Effector memory CD8-positive, alpha-beta T cell (primary cell): Measurements from ENCODE around the gene GPANK1.

Experiments
- ATAC-seq: fragments of 150-1000 bp; cut with Tn5 transposase; replicated peaks from 2 replicates; pipeline ENCODE4 v1.10.0; 2021; ENCODE audit warnings: mild to moderate bottlenecking, moderate library complexity
- DNase-seq, 3 experiments: peaks; one replicate each; pipeline ENCODE4 v3.0.0; 2021
- H3K27ac Mint-ChIP-seq, 2 donors: one replicate each; pipeline ENCODE4 v1.8.0; 2022; ENCODE audit warnings: mild to moderate bottlenecking in 2 of 2, mixed read lengths in 2 of 2, moderate library complexity in 2 of 2
- H3K27me3 Mint-ChIP-seq, 2 donors: one replicate each; pipeline ENCODE4 v1.8.0; 2022; ENCODE audit warnings: mixed read lengths in 2 of 2
- H3K36me3 Mint-ChIP-seq: one replicate; pipeline ENCODE4 v1.8.0; 2022; ENCODE audit warnings: mild to moderate bottlenecking, moderate library complexity, mixed read lengths; ENCODE audit not compliant: insufficient read depth
- H3K4me1 Mint-ChIP-seq, 2 donors: one replicate each; pipeline ENCODE4 v1.8.0; 2022; ENCODE audit warnings: low read depth in 2 of 2, mixed read lengths in 2 of 2
- H3K4me3 Mint-ChIP-seq, 2 donors: one replicate each; pipeline ENCODE4 v1.8.0; 2022; ENCODE audit warnings: mild to moderate bottlenecking in 2 of 2, mixed read lengths in 2 of 2, moderate library complexity in 2 of 2
- H3K9me3 Mint-ChIP-seq, 2 donors: one replicate each; pipeline ENCODE4 v1.8.0; 2022; ENCODE audit warnings: mixed read lengths in 2 of 2

Gene GPANK1

GRCh38 chr6:31663961-31664789 is 622 bp downstream of the GPANK1 start:
- Mint-ChIP-seq H3K36me3 (peaks cover 56% of the 10 kb centered on the region), H3K9me3 (no peaks in the 10 kb centered on the region), H3K27me3 (no peaks in the 10 kb centered on the region), H3K27ac (peak overlapping the region; percentile 94 to 98), H3K4me3 (peak overlapping the region; percentile 93 to 97), H3K4me1 (peaks cover 51 to 62% of the 10 kb centered on the region in 2 donors)
- ATAC-seq (no peak), DNase-seq (no peak)

DNA sequence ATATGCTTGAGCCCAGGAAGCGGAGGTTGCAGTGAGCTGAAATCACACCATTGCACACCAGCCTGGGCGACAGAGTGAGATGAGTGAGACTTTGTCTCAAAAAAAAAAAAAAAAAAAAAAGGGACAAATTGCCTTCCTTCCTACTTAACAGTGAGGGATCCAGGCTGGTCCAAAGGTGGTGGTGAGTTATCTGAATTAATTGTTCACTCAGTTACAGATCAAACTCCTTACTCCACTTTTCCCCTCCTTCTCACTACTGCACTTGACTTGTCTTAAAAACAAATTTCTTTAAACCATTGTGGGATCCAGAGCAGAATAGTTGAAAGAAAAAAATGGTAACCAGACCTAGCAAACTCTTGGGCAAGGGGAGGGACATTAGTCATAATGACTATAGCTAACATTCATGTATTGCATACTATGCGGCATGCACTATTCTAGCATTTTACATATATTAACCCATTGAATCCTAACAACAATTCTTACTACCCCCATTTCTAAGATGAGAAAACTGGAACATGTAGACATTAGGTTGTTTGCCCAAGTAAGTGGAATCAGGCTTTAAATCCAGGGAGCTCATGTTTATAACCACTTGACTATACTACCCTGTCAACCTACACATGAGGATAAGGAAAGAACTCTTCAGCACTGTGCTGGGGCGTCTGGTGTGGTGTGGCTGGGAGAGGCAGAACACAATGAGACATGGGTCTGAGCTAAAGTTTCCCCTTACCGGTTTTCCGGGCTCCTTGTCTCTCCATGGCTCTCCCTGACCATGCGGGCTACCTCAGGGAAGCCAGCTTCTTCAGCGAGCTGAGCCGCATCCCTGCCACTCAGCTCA is 1.5 kb downstream of the GPANK1 start:
- Mint-ChIP-seq H3K4me1 (peaks cover 59 to 69% of the 10 kb centered on the region in 2 donors), H3K36me3 (peaks cover 48% of the 10 kb centered on the region), H3K27me3 (no peaks in the 10 kb centered on the region), H3K9me3 (no peaks in the 10 kb centered on the region), H3K4me3 (peak overlapping the region; percentile 93 to 97), H3K27ac (peak overlapping the region; percentile 94 to 98)
- DNase-seq: no peak
- ATAC-seq: no peak

DNA sequence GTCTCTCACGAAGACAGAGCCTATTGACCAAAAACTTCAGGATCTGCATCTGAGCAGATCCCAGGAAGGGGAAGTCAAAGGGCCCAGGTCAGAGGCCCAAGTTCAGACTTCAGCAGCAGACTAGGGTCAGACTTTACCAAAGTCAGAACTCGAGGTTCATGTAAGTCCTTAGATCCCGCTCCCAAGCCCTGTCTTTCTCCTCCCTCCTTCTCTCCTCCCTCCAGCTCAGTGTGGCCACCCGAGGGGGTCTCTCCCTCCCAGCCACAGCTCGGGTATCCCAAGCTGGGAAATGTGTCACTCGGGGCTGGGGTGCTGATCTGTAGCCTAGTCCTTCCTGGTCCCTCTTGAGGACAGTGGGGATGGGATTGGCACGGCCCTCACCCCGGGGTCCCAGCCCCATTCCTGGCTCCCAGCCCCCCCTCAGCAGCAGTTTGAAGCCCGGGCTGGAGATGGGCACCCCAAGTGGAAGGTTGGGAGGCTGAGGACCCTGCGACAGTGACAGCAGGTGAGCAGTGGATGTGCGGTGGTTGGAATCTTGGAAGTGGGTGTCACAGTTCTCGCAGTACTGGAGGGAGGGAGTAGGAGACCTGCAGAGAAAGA is 2.6 kb downstream of the GPANK1 start:
- Mint-ChIP-seq H3K36me3 (peaks cover 41% of the 10 kb centered on the region), H3K9me3 (no peaks in the 10 kb centered on the region), H3K4me3 (peak overlapping the region; percentile 62 to 97), H3K4me1 (peaks cover 67 to 71% of the 10 kb centered on the region in 2 donors), H3K27me3 (no peaks in the 10 kb centered on the region), H3K27ac (peak overlapping the region in 1 of 2 donors; percentile 77)
- DNase-seq (no peak), ATAC-seq (no peak)

- DNase-seq (no peak), ATAC-seq (no peak)
- Mint-ChIP-seq H3K4me1 (peaks cover 62 to 65% of the 10 kb centered on the region in 2 donors), H3K4me3 (peak overlapping the region; percentile 87 to 97), H3K27me3 (no peaks in the 10 kb centered on the region), H3K36me3 (peaks cover 38% of the 10 kb centered on the region), H3K9me3 (no peaks in the 10 kb centered on the region), H3K27ac (peak overlapping the region; percentile 86 to 88)
Measured at GRCh38 chr6:31661262-31662123, 3.3 kb downstream of the GPANK1 start.

- Mint-ChIP-seq H3K36me3 (peaks cover 34% of the 10 kb centered on the region), H3K9me3 (no peaks in the 10 kb centered on the region), H3K4me3 (peak within 1 kb of the TSS; percentile 87 to 97), H3K27me3 (no peaks in the 10 kb centered on the region), H3K27ac (peak within 1 kb of the TSS; percentile 86 to 88), H3K4me1 (peaks cover 60 to 64% of the 10 kb centered on the region in 2 donors)
- ATAC-seq (peak; percentile 70), DNase-seq (peak; percentile 60 to 66 (median 65))
Measured at GRCh38 chr6:31660381-31661261, 4.2 kb downstream of the GPANK1 start, which contains the start of gene C6orf47. TSS of gene C6orf47 (minus strand) at chr6:31660778. CDS start at chr6:31659947, 831 bp downstream.

- Mint-ChIP-seq H3K9me3 (no peaks in the 10 kb centered on the region), H3K36me3 (peaks cover 29% of the 10 kb centered on the region), H3K4me1 (peaks cover 61 to 65% of the 10 kb centered on the region in 2 donors), H3K27ac (peak overlapping the region; percentile 86 to 88), H3K27me3 (no peaks in the 10 kb centered on the region), H3K4me3 (peak overlapping the region; percentile 87 to 97)
- ATAC-seq (peak; percentile 44), DNase-seq (peak in 1 of 3 experiments; percentile 17)
Measured at GRCh38 chr6:31659649-31660380, 5.0 kb downstream of the GPANK1 start.

GRCh38 chr6:31658983-31659648 is 5.7 kb downstream of the GPANK1 start:
- DNase-seq (no peak), ATAC-seq (no peak)
- Mint-ChIP-seq H3K27me3 (no peaks in the 10 kb centered on the region), H3K4me1 (peaks cover 54 to 58% of the 10 kb centered on the region in 2 donors), H3K4me3 (peak overlapping the region; percentile 87 to 97), H3K27ac (peak overlapping the region; percentile 86 to 88), H3K36me3 (peaks cover 24% of the 10 kb centered on the region), H3K9me3 (no peaks in the 10 kb centered on the region)

DNA sequence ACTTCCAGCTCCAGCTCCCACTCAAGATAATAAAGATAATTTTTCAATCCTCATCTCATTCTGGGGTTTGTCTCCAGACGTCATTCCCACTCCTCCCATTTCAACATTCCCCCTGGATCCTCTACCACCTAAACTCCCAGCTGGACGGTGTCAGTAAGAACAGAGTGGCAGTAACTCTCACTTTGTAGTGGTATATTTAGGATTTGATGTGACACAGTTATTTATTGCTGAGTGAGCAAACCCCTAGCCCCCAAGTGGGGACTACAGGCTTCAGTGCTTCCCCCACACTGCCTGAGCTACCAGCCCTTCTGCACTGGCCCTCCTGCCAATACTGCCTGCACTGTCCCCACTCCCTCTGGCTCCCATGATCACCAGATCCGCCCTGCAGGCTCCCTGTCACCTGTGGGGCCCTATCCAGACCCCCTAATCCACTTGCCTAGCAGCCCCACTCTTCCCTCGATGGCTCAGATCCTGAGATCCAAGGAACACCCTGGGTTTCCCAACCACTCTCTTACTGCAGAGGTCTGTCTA is 6.6 kb downstream of the GPANK1 start:
- Mint-ChIP-seq H3K4me1 (peaks cover 48 to 49% of the 10 kb centered on the region in 2 donors), H3K36me3 (peaks cover 19% of the 10 kb centered on the region), H3K9me3 (no peaks in the 10 kb centered on the region), H3K4me3 (peak overlapping the region; percentile 87 to 97), H3K27ac (peak overlapping the region; percentile 64 to 85), H3K27me3 (no peaks in the 10 kb centered on the region)
- ATAC-seq (no peak), DNase-seq (no peak)

- ATAC-seq (no peak), DNase-seq (peak in 1 of 3 experiments; percentile 31)
- no peaks in the 10 kb centered on the region for H3K27me3 Mint-ChIP-seq
- H3K27ac Mint-ChIP-seq: peak overlapping the region; percentile 1 to 85
- peaks cover 20% of the 10 kb centered on the region for H3K36me3 Mint-ChIP-seq
- peaks cover 48 to 50% of the 10 kb centered on the region in 2 donors for H3K4me1 Mint-ChIP-seq
- no peaks in the 10 kb centered on the region for H3K9me3 Mint-ChIP-seq
- H3K4me3 Mint-ChIP-seq: peak overlapping the region; percentile 87 to 97
Measured at GRCh38 chr6:31657406-31658157, 7.2 kb downstream of the GPANK1 start.
